GM23338 (cell line): ENCODE data around the gene MRTFA.

ENCODE experiments used
- CTCF ChIP-seq, 2 experiments: fragments of 200-600 bp in 1 of 2; sonication (generic) in 1 of 2; conservative IDR thresholded peaks; 2 replicates each; pipeline versions ENCODE4 v1.5.1 to v1.6.1; 2016 to 2017; ENCODE audit warnings: antibody characterized with exemption in 2 of 2, low read depth in 2 of 2, mild to moderate bottlenecking in 2 of 2, moderate library complexity in 1 of 2
- ETS1 ChIP-seq: IDR thresholded peaks from 2 replicates; pipeline ENCODE4 v1.6.1; 2016; ENCODE audit warnings: antibody characterized with exemption
- EZH2phosphoT487 ChIP-seq: fragments of 200-600 bp; sonication (generic); IDR thresholded peaks from one replicate; pipeline ENCODE4 v1.8.1; 2018; ENCODE audit warnings: antibody characterized with exemption; ENCODE audit not compliant: unreplicated experiment
- JUNB ChIP-seq: IDR thresholded peaks from one replicate; pipeline ENCODE4 v1.6.1; 2016; ENCODE audit warnings: antibody characterized with exemption; ENCODE audit not compliant: unreplicated experiment
- ZNF331 ChIP-seq: fragments of 250-450 bp; sonication (Bioruptor Pico); IDR thresholded peaks from 2 replicates; pipeline ENCODE4 v1.5.0; 2020; ENCODE audit warnings: low read depth, mild to moderate bottlenecking, moderate library complexity
- ZNF462 ChIP-seq: fragments of 250-450 bp; sonication (Bioruptor Pico); IDR thresholded peaks from 2 replicates; pipeline ENCODE4 v1.5.0; 2020; ENCODE audit warnings: mild to moderate bottlenecking, moderate library complexity

- TF ChIP-seq CTCF (conservative IDR thresholded peaks at IDR 0.05; ENCODE audit: low read depth in 2 of 2) (no peak), EZH2phosphoT487 (no peak), ZNF331 (CRISPR knock-in tag) (no peak), JUNB (no peak), ZNF462 (CRISPR knock-in tag) (no peak), ETS1 (no peak)
These were observed 239.1 kb downstream of the MRTFA start for GRCh38 chr22:40397396-40397795.
